HepG2 (cell line): Measurements from ENCODE around the gene TBC1D25. TPM values are rescaled to one million over a fixed set of nuclear protein-coding genes. Genes with fewer than 3 reads are reported as not detected.
A peak's percentile ranks its signal among the peaks of the same experiment; 100 is the strongest.

Experiments used
- DNMT1 ChIP-seq: sonication (generic); formaldehyde crosslinking; IDR thresholded peaks from 2 replicates; pipeline ENCODE4 v1.5.1; 2020; ENCODE audit warnings: mild to moderate bottlenecking, missing genetic modification reagents
- HNRNPL ChIP-seq: fragments of 200-400 bp; formaldehyde crosslinking; IDR thresholded peaks from 2 replicates; pipeline ENCODE4 v1.6.1; 2017; ENCODE audit warnings: mild to moderate bottlenecking, low read depth, low read length
- HOXA9 ChIP-seq: sonication (generic); formaldehyde crosslinking; IDR thresholded peaks from 2 replicates; pipeline ENCODE4 v1.8.1; 2022; ENCODE audit warnings: missing genetic modification reagents, mild to moderate bottlenecking, moderate library complexity, borderline replicate concordance
- MED8 ChIP-seq: sonication (generic); formaldehyde crosslinking; IDR thresholded peaks from 2 replicates; pipeline ENCODE4 v1.8.1; 2023; ENCODE audit warnings: mild to moderate bottlenecking, missing genetic modification reagents; ENCODE audit not compliant: insufficient replicate concordance
- MXD1 ChIP-seq: sonication (generic); formaldehyde crosslinking; IDR thresholded peaks from 2 replicates; pipeline ENCODE4 v1.4.0; 2020; ENCODE audit warnings: mild to moderate bottlenecking, missing genetic modification reagents
- NFATC3 ChIP-seq: sonication (generic); formaldehyde crosslinking; IDR thresholded peaks from 2 replicates; pipeline ENCODE4 v1.5.1; 2020; ENCODE audit warnings: mild to moderate bottlenecking, missing genetic modification reagents
- NR2C2 ChIP-seq: sonication (generic); formaldehyde crosslinking; IDR thresholded peaks from 2 replicates; pipeline ENCODE4 v1.4.0; 2020; ENCODE audit warnings: missing genetic modification reagents, mild to moderate bottlenecking, moderate library complexity, borderline replicate concordance
- PAF1 ChIP-seq: IDR thresholded peaks from 2 replicates; pipeline ENCODE4 v1.6.1; 2016; ENCODE audit warnings: missing genetic modification reagents, missing compliant biosample characterization
- RAD51 ChIP-seq: fragments of 450-650 bp; IDR thresholded peaks from 2 replicates; pipeline ENCODE4 v1.6.1; 2016; ENCODE audit warnings: borderline replicate concordance
- SATB2 ChIP-seq: sonication (generic); formaldehyde crosslinking; IDR thresholded peaks from 2 replicates; pipeline ENCODE4 v1.5.0; 2020; ENCODE audit warnings: missing genetic modification reagents
- SP1 ChIP-seq, 2 experiments: fragments of 450-650 bp in 1 of 2; sonication (generic) in 1 of 2; formaldehyde crosslinking in 1 of 2; IDR thresholded peaks; 2 replicates each; pipeline versions ENCODE4 v1.4.0 to v1.6.1; 2016 to 2020; ENCODE audit warnings: missing genetic modification reagents in 1 of 2
- THRA ChIP-seq: sonication (generic); formaldehyde crosslinking; IDR thresholded peaks from 2 replicates; pipeline ENCODE4 v1.4.0; 2020; ENCODE audit warnings: missing genetic modification reagents, borderline replicate concordance
- U2AF1 ChIP-seq: fragments of 200-400 bp; formaldehyde crosslinking; optimal IDR thresholded peaks from 2 replicates; pipeline ENCODE3; 2017; ENCODE audit warnings: mild to moderate bottlenecking, low read depth, low read length
- ZFP91 ChIP-seq: sonication (generic); formaldehyde crosslinking; IDR thresholded peaks from 2 replicates; pipeline ENCODE4 v1.9.0; 2022; ENCODE audit warnings: missing genetic modification reagents, mild to moderate bottlenecking, borderline replicate concordance
- ZFYVE20 ChIP-seq: sonication (generic); formaldehyde crosslinking; IDR thresholded peaks from 2 replicates; pipeline ENCODE4 v1.8.0; 2023; ENCODE audit warnings: low read depth, mild to moderate bottlenecking, moderate library complexity, missing genetic modification reagents, borderline replicate concordance
- ZNF414 ChIP-seq: sonication (generic); formaldehyde crosslinking; IDR thresholded peaks from 2 replicates; pipeline ENCODE4 v1.5.0; 2020; ENCODE audit warnings: missing genetic modification reagents
- ZNF451 ChIP-seq: sonication (generic); formaldehyde crosslinking; IDR thresholded peaks from 2 replicates; pipeline ENCODE4 v1.5.0; 2020; ENCODE audit warnings: mild to moderate bottlenecking, missing genetic modification reagents
- ZNF567 ChIP-seq: sonication (generic); formaldehyde crosslinking; IDR thresholded peaks from 2 replicates; pipeline ENCODE4 v1.8.1; 2023; ENCODE audit warnings: mild to moderate bottlenecking, missing genetic modification reagents, borderline replicate concordance
- ZNF670 ChIP-seq: sonication (generic); formaldehyde crosslinking; IDR thresholded peaks from 2 replicates; pipeline ENCODE4 v1.8.0; 2022; ENCODE audit warnings: mild to moderate bottlenecking, missing genetic modification reagents, borderline replicate concordance
- ZNF7 ChIP-seq: IDR thresholded peaks from 2 replicates; pipeline ENCODE4 v1.6.1; 2016; ENCODE audit warnings: missing biosample characterization, missing genetic modification reagents
- ZNF749 ChIP-seq: sonication (generic); formaldehyde crosslinking; IDR thresholded peaks from 2 replicates; pipeline ENCODE4 v1.8.0; 2022; ENCODE audit warnings: mild to moderate bottlenecking, missing genetic modification reagents, moderate library complexity, borderline replicate concordance
- ZNF777 ChIP-seq: sonication (generic); formaldehyde crosslinking; IDR thresholded peaks from 2 replicates; pipeline ENCODE4 v1.4.0; 2020; ENCODE audit warnings: missing genetic modification reagents
- ZNF816 ChIP-seq: sonication (generic); formaldehyde crosslinking; IDR thresholded peaks from 2 replicates; pipeline ENCODE4 v1.8.0; 2022; ENCODE audit warnings: missing genetic modification reagents, mild to moderate bottlenecking, borderline replicate concordance
- ZSCAN12 ChIP-seq: sonication (generic); formaldehyde crosslinking; IDR thresholded peaks from 2 replicates; pipeline ENCODE4 v1.9.0; 2021; ENCODE audit warnings: mild to moderate bottlenecking, missing genetic modification reagents
- polyA plus RNA-seq, 8 experiments: library from polyadenylated mRNA; depleted of rRNA in 3 of 8; stranded (reverse) in 7 of 8; unstranded in 1 of 8; fragments of >200 nt; fragmentation: Illumina TruSeq in 4 of 8; extraction: Trizol in 4 of 8; gene quantifications; 2 replicates each; pipeline versions ENCODE4 v1.2.1 to v1.2.3, GENCODE V29; 2011 to 2016; ENCODE audit warnings: low read depth in 4 of 8, missing spikeins in 1 of 8, mixed read lengths in 1 of 8; ENCODE audit not compliant: insufficient read depth in 1 of 8
- total RNA-seq, 5 experiments: library from RNA; depleted of rRNA; stranded (reverse); fragments of >200 nt; fragmentation: Illumina TruSeq; extraction: Trizol; gene quantifications; 2 replicates each; pipeline ENCODE4 v1.2.3, GENCODE V29; 2016; ENCODE audit warnings: low read depth in 1 of 5

TBC1D25 gene
- total and polyA plus RNA-seq, 2 of the 13 experiments (the other 11 are each of a cell fraction or from before 2014, with no cell fraction given): 3.5 to 4.7 TPM

GRCh38 chrX:48574270-48575266, 35.1 kb downstream of the TBC1D25 start, which contains the start of gene RBM3 (continued):
- no peak for TF ChIP-seq ZSCAN12 (CRISPR knock-in tag)
- no peak; the same call in 1 of the 2 replicates for TF ChIP-seq ZNF777 (CRISPR knock-in tag)
- no peak for TF ChIP-seq SP1 (IDR thresholded peaks at IDR 0.05)
- TF ChIP-seq SP1 (CRISPR knock-in tag; IDR thresholded peaks at IDR 0.05): peak; percentile 63
- TF ChIP-seq ZNF7 (CRISPR knock-in tag): no peak
- TF ChIP-seq ZNF749: no peak
- no peak for TF ChIP-seq SATB2 (CRISPR knock-in tag)
- peak; percentile 87 for TF ChIP-seq MXD1 (CRISPR knock-in tag)
- no peak for TF ChIP-seq NFATC3 (CRISPR knock-in tag)
- TF ChIP-seq HNRNPL: 0 out of 2 replicates have a peak, but pooled peaks have one; percentile 55
- TF ChIP-seq MED8 (CRISPR knock-in tag): peak; percentile 67
- peak; percentile 66; the same call in 1 of the 2 replicates for TF ChIP-seq ZNF414 (CRISPR knock-in tag)
- TF ChIP-seq U2AF1: no peak
- TF ChIP-seq HOXA9: no peak
- no peak for TF ChIP-seq ZNF567 (CRISPR knock-in tag)
- TF ChIP-seq NR2C2 (CRISPR knock-in tag): peak; percentile 58; the same call in 1 of the 2 replicates
- no peak for TF ChIP-seq THRA
- TF ChIP-seq RAD51: no peak
- TF ChIP-seq ZNF451 (CRISPR knock-in tag): no peak
- no peak for TF ChIP-seq PAF1 (CRISPR knock-in tag)
- TF ChIP-seq ZFP91 (CRISPR knock-in tag): peak; percentile 74; the same call in 1 of the 2 replicates
- TF ChIP-seq DNMT1 (CRISPR knock-in tag): no peak
- TF ChIP-seq ZNF670 (CRISPR knock-in tag): no peak
- TF ChIP-seq ZFYVE20 (CRISPR knock-in tag): no peak
- no peak for TF ChIP-seq ZNF816 (CRISPR knock-in tag)
